Activated CD4-positive, alpha-beta T cell treated with anti-CD3 and anti-CD28 coated beads, Interleukin-2, Interleukin-4, amounts not matched to agents 100 ng/mL and 50 ng/mL, durations not matched to agents 16 hours and 8 hours (primary cell): ENCODE results near the gene CA6.
"Not testable (repeated sequence)": the region's sequence is repeated elsewhere in the genome, so short reads cannot be mapped to it uniquely, and the experiment has no call there.

ENCODE experiments used
- DNase-seq: peaks from one replicate; pipeline ENCODE4 v3.0.0-alpha.2; 2020; ENCODE audit warnings: low spot score

CA6 gene

DNA sequence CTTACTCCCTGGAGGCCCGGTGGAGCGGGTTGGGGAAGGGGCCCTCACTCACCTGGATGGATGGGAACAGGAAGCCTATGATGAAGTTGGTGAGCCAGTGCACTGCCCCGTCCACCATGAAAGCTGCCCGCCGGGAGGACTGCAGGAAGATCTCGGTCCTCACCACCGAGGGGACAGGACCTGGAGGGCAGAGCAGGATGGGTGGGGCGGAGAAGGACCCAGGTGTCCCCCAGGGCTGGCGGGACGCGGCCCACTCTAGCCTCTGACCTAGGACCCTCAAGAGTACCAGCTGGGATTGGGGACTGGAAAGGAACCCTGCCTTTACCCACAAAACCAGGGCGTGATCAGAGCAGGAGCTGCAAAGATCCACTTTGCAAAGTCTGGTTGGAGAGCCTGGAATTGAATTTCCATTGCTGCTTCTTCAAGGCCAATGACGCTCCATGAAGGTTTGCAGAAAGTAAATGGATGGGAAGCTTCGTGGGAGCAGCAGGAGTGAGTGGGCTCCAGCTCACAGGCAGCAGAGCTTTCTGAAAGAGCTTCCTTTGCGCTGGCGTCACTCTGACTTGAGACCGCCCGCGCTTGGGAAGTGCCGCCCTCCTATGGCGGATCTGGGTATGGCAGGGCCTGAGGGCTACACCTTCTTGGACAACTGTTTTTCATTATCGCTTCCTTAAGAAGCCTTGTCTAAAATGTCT, 59.2 kb downstream of the CA6 start:
- DNase-seq: peak; percentile 81

DNA sequence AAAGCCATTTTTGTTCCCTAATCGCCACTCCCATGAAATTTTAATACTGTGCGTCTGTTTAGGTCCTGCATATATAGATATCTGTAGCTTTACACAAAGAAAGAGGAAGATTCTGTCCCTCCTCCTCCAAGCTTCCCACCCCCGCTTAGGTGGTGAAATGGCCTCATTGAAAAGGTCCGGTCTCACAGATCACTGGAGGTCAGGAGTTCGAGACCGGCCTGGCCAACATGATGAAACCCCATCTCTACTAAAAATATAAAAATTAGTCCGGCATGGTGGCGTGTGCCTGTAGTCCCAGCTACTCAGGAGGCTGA, 59.7 kb downstream of the CA6 start:
- DNase-seq: no peak

DNA sequence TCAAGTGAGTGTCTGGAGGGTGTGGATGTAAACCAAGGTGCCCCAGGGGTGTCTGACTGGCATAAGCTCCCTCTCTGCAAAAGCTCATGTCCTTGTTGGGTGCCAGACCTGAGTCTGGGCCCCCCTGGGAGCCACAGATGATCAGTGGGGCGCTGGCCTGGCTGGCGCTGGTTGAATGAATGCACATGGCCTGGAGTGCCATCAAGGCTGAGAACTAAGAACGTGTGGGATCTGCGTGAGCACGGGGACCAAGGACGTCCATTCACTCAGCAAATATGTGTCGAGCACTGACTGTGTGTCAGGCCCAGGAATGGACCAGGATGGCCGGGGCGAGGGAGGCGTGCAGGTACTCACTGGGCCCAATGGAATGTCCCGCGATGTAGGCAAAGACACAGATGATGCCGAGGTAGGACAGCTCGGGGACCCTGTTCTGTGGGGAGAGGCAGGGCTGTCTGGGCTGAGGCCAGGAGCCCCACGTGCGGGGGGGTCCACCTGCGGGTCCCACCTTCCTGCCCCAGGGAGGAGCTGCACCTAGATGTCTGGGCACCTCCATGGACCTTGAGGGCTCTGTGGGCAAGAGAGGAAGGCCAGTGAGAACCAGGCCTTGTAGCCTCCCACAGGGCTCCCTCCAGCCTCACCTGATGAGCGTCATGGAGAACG, 61.4 kb downstream of the CA6 start:
- DNase-seq: no peak

DNA sequence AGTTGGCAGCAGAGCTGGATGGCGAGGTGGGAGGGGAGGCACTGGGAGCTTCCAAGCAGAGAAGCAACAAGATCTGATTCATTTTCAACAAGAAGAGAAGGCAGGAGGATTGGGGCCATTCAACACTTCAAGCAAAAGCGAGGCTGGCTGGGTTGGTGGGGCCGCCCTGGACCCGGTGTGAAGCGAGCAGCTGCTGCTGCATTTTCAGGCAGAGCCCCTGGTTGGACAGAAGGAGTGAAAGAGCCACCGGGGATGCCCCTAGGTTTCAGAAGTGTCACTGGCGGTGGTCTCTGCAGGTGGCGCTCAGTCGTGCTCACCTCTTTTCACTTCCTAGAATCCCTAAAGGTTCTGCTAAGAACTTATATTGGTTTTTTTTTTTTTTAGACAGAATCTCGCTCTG, 62.6 kb downstream of the CA6 start:
- no peak for DNase-seq

DNA sequence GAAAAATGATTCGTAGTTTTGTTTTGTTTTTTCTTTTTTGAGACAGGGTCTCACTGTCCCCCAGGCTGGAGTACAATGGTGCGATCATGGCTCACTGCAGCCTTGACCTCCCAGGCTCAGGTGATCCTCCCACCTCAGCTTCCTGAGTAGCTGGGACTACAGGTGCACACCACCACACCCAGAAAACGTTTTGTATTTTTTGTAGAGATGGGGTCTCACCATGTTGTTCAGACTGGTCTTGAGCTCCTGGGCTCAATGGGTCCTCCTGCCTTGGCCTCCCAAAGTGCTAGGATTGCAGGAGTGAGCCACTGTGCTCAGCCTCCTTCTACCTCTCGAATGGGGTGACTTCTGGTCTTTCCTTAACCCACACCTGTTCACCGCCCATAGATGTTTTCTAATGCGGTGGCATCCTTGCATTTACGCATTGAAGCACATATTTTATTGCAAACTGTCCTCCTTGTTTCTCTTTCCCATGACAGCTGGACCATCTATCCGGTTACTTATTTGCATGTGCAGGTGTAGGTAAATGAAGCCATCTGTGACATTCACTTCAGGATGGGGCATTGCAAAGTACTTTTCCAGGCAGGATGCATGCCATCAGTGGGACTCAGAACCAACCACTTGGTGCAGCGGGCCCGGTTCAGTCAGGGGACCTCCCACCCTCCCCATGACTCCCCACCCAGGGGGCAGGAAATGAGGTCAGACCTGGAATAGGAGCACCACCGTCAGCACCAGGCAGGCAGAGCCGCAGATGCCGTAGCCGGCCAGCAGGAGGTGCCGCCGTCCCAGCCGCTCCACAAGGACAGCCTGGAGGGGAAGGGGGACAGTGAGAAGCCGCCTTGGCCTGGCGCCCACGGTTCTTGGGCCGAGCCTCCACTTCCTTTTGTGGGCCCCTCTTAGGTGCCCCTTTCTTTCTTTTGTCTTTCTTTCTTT, 64.0 kb downstream of the CA6 start:
- DNase-seq: peak; percentile 13

DNA sequence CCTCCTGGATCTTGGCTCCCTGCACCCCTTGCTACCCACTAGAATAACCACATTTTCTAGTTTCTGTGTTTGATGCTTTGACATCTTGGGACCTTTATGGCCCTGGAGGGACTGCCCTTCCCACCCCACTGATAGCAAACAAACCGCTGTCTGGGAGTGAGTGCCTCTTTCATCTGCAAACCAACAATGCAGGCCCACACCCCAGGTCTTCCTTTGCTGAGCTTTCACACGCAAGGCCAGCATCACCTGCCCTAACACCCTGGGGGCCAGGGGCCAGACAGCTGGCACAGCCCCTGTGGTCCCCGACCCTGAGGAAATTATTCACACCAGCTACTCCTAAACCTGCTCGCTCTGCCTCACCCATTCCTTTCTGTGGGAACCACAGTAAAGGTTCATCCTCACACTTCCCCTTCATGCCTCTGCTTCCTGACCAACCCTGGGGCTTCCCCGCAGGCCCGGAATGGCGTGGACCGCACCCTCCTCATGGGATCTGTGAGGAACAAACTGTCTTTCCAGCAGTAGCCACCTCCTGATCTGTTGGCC, 65.2 kb downstream of the CA6 start:
- DNase-seq: no peak

DNA sequence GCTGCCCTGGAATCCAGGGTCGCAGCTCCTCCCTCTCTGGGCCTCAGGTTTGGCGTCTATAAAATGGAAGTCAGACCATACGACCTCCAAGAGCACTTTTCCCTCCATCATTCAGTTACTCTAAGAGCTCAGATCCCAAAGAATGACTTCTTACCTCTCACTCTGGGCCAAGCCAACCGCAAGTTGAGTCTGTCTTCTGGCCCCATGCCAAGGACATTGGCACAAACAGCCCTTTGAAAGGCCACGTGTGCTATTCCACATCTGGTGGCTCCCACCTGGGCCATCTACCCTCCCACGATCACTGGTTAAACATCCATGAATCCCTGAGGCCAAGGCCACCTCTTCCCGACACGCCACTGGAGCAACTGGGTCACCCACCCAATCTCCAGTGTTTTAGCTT, 68.2 kb downstream of the CA6 start:
- no peak for DNase-seq

DNA sequence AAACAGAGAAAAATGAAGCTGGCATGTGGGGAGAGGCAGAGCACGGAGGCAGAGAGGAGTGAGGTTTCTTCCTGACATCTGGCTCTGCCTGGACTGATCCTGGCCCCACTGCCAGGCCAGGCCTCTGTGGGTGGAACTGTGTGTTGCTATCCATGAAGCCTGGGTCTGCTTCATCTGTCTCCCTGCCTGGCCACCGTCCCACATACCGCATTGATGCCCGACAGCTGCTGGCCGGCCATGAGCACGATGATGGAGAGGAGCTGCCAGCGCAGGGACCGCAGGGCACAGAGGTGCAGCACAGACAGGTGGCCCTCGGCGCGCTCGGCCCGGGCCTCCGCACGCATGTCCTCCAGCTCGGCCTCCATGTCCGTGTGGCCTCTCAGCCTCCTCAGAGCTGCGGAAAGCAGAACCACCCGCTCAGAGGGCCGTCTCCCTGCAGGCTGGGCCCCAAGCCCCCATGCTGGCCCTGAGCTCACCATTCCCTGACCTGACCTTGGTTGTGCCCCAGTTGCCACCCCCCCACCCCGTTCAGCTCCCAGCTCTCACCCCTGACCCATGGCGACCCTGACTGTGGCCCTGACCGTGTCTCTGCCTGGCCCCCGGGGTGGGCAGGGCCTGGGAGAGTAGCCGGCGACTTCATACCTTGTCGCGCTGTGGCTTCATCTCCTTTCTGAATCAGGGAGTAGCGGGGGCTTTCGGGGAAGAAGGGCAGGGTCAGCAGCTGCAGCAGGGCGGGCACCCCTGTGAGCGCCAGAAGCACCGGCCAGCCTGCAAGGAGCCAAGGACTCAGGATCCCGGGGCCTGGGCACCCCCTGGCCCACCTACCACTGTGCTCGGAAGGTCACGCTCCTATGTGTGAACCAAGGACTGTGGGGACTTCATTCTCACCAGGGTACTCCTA, 69.1 kb downstream of the CA6 start:
- DNase-seq: no peak

DNA sequence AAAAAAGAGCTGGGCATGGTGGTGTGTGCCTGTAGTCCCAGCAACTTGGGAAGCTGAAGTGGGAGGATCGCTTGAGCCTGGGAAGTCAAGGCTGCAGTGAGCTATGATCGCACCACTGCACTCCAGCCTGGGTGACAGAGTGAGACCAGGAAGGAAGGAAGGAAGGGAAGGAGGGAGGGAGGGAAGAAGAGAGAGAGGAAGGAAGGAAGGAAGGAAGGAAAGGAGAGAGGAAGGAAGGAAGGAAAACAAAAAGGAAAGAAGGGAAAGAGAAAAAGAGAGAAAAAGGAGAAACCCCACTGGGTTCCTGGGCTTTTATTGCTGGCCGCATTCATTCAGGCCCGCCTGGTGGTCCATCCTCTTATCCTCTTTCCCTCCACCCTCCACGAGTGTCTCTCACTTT, 70.8 kb downstream of the CA6 start:
- DNase-seq: no peak

DNA sequence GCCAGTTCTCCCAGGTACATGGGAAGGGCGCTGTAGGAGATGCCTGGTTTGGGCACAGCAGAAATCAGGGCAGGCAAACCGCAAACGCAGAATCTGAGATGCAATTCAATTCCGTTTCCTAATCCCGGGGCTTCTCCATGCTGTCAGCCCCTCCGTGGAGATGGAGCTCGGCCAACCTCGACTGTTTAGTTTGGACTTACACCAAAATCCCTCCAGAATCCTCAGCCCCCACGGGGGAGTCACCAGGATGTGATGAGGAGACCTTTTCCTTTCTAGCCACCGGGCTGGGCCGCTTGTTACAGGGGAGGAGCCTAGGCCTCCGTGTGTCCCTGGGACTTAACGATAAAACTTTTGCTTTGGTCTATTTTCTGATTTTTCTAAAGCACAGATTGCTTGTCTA, 72.7 kb downstream of the CA6 start:
- no peak for DNase-seq

DNA sequence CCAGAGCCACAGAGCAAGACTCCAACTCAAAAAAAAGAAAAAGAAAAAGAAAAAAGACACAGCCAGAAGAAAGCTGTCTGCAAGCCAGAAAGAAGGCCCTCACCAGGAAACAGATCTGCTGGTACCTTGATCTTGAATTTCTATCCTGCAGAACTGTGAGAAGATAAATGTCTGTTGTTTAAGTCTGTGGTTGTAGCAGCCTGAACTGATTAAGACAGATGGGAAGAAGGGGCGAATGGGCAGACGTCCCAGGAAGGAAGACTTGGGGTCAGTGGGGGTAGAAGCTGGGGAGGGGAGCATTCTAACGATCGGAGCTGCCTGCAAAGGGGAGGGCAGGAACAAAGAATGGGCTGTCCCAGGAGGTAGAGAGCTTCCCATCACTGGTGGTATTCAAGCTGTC, 74.2 kb downstream of the CA6 start:
- no peak for DNase-seq

DNA sequence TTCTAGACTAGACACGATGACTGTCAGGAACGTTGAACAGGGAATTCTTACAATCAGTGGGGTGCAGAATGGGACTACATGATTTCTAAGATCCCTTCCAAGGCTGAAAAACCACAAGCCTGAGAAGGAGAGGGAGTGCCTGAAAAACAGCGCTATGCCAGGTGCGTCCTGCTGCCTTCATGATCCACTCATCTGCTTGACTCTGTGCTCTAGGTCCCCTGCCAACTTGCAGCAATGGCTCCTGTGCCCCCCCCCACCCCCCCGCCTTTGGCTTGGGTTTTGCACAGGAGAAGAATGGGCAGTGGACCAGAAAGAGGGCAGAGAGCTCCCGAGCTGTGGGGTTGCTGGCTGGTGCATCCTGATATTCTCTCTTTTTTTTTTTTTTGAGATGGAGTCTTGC, 74.6 kb downstream of the CA6 start:
- DNase-seq: no peak

DNA sequence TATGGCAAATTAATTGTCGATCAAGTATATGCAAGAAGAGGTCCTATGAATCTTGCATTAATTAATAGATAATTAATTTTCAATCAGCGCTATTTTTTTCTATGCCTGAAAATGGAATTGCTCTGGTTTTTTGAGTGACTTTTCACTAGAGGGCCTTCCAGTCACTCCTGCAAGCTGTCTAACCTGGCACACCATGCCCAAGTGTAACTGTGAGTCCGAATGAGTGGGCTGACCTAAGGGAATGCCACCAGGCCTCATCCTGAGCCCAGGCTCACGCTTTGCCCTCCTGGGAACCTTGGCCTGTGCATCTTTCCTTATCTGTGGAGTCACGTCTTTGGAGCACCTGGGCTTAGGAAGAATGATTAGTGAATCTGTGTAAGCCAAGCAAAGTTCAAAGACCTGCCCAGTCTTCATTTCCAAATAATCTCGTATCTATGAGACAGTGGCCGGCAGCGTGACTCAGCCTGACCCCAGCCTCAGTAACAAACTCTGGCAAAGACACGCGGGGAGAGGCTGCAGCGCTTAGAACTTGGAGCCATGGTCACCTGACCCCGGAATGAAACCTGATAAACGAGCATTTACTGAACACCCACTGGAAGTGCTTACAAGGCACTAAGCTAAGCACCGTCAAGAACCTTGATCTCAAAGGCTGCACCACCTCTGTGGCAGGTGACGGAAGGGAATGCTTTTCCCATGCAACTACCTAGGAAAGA, 76.5 kb downstream of the CA6 start:
- DNase-seq: not testable (repeated sequence)

DNA sequence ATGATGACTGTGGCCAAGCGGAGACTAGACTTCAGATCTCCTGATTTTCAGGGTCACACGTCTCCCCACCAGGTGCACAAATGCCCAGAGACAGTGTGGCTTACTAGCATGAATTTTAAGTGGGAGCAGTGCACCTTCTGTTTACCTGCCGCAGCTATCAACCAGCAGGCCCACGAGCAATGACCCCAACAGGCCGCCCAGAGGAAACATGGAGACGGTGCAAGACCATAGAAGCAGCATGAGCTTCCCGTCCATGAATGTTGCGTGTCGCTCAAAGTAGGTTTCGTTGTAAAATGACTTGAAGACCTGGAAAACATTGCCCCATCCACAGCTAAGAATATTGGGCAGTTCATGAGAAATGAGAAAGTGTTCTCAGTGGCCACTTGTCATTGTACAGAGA, 77.1 kb downstream of the CA6 start:
- no peak for DNase-seq
